Karpas-422 (cell line): ENCODE results near the gene MBIP. TPM values are rescaled to one million over a fixed set of nuclear protein-coding genes. Genes with fewer than 3 reads are reported as not detected.
"Not testable (repeated sequence)": the region's sequence is repeated elsewhere in the genome, so short reads cannot be mapped to it uniquely, and the experiment has no call there.

Experiments used
- DNase-seq: peaks from one replicate; pipeline ENCODE4 v3.0.0-alpha.2; 2015
- H2AFZ ChIP-seq: fragments of 200-600 bp; sonication (generic); 2 replicates; pipeline ENCODE4 v1.6.1; 2014; ENCODE audit warnings: antibody characterized with exemption, low read length, mixed read lengths
- H3K27ac ChIP-seq: fragments of 200-600 bp; sonication (generic); 2 replicates; pipeline ENCODE4 v1.5.1; 2014; ENCODE audit warnings: mild to moderate bottlenecking, low read length, moderate library complexity
- H3K27me3 ChIP-seq: fragments of 200-600 bp; sonication (generic); 2 replicates; pipeline ENCODE4 v1.6.1; 2014; ENCODE audit warnings: low read length, mixed read lengths
- H3K36me3 ChIP-seq: fragments of 200-600 bp; sonication (generic); 2 replicates; pipeline ENCODE4 v1.6.1; 2014; ENCODE audit warnings: low read length, mixed read lengths; ENCODE audit not compliant: insufficient read depth
- H3K4me1 ChIP-seq: fragments of 200-600 bp; sonication (generic); 2 replicates; pipeline ENCODE4 v1.6.1; 2014; ENCODE audit warnings: mild to moderate bottlenecking, low read length, mixed read lengths
- H3K4me2 ChIP-seq: fragments of 200-600 bp; sonication (generic); 2 replicates; pipeline ENCODE4 v1.6.1; 2014; ENCODE audit warnings: low read length, low read depth, mild to moderate bottlenecking; ENCODE audit not compliant: poor library complexity, severe bottlenecking
- H3K4me3 ChIP-seq: fragments of 200-600 bp; sonication (generic); 2 replicates; pipeline ENCODE4 v1.5.1; 2014; ENCODE audit warnings: mild to moderate bottlenecking, antibody characterized with exemption, low read length, mixed read lengths
- H3K79me2 ChIP-seq: fragments of 200-600 bp; sonication (generic); 2 replicates; pipeline ENCODE4 v1.6.1; 2014; ENCODE audit warnings: mild to moderate bottlenecking, low read length, mixed read lengths
- H3K9ac ChIP-seq: fragments of 200-600 bp; sonication (generic); 2 replicates; pipeline ENCODE4 v1.6.0; 2014; ENCODE audit warnings: low read length
- H3K9me2 ChIP-seq: fragments of 200-600 bp; sonication (generic), shearing (Covaris generic); replicated peaks from 2 replicates; pipeline ENCODE4 v1.6.0; 2014; ENCODE audit warnings: mild to moderate bottlenecking, low read length, moderate library complexity; ENCODE audit not compliant: insufficient read depth
- H3K9me3 ChIP-seq: fragments of 300-700, 200-600 bp; sonication (generic); 2 replicates; pipeline ENCODE4 v1.6.1; 2014; ENCODE audit warnings: low read length, mixed read lengths
- H4K20me1 ChIP-seq: fragments of 200-600 bp; sonication (generic); 2 replicates; pipeline ENCODE4 v1.6.1; 2014; ENCODE audit warnings: mild to moderate bottlenecking, antibody characterized with exemption, low read length, low read depth; ENCODE audit not compliant: insufficient read depth
- total RNA-seq: library from RNA; depleted of rRNA; stranded (reverse); fragments of >200 nt; shearing (Covaris generic); gene quantifications from 2 replicates; pipeline ENCODE4 v1.2.3, GENCODE V29; 2014; ENCODE audit warnings: low replicate concordance

The MBIP gene
- total RNA-seq, 1 experiment from 2014 or later: 49.7 TPM

DNA sequence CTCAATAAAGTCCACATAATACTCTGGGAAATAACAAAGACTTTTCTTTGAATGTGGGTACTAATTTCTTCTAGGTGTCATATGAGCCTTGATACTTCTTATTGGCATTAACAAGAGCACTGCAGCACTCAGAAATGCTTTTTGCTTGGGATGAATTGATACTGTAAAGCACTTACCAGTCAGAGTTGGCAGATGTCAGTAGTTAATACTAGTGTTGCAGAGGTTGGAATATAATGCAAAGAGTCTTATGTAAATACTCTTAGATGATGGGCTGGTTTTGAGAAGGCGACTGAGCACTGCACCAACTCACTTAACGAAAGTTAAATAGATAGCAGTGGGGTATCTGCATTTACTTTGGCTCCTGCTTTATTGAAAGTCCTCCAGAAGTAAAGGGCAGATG is 25.6 kb upstream of the MBIP start:
- 0 out of 2 replicates have a peak, but pooled peaks cover 4% of the 10 kb centered on the region for H3K27me3 ChIP-seq
- H3K9ac ChIP-seq: no peak overlapping the region
- no peak overlapping the region for H3K4me2 ChIP-seq
- no peaks in the 10 kb centered on the region for H3K9me2 ChIP-seq
- H3K27ac ChIP-seq: no peak overlapping the region
- H4K20me1 ChIP-seq: no peaks in the 10 kb centered on the region
- H3K4me1 ChIP-seq: peaks cover 5% of the 10 kb centered on the region
- no peak for DNase-seq
- H2AFZ ChIP-seq: no peak overlapping the region
- no peaks in the 10 kb centered on the region for H3K9me3 ChIP-seq
- H3K4me3 ChIP-seq: no peak overlapping the region
- no peaks in the 10 kb centered on the region for H3K79me2 ChIP-seq
- H3K36me3 ChIP-seq: no peaks in the 10 kb centered on the region

DNA sequence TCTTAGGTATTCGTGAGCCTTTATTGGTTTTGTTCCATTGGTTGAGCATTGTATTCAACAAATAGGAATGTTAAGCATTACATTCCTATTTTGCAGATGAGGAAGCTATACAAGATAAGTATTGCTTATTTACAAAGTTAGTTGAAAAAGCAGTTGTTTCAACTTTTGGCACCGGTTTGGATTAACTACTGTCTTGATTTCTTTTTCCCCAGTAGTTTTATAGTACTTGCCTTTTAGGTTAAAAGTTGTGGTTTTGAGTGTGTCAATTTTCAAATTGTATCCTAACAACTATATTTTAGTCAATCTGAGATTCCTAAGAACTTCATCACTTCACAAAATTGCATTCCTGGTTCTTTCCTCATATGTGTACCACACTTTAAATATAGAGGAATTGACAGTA is 23.8 kb upstream of the MBIP start:
- no peak overlapping the region for H3K4me2 ChIP-seq
- H3K4me1 ChIP-seq: peaks cover 5% of the 10 kb centered on the region
- H3K9ac ChIP-seq: no peak overlapping the region
- H3K36me3 ChIP-seq: no peaks in the 10 kb centered on the region
- H2AFZ ChIP-seq: no peak overlapping the region
- H4K20me1 ChIP-seq: no peaks in the 10 kb centered on the region
- 0 out of 2 replicates have a peak, but pooled peaks cover 4% of the 10 kb centered on the region for H3K27me3 ChIP-seq
- H3K9me3 ChIP-seq: no peaks in the 10 kb centered on the region
- no peaks in the 10 kb centered on the region for H3K9me2 ChIP-seq
- no peaks in the 10 kb centered on the region for H3K79me2 ChIP-seq
- H3K27ac ChIP-seq: no peak overlapping the region
- H3K4me3 ChIP-seq: no peak overlapping the region
- DNase-seq: no peak

DNA sequence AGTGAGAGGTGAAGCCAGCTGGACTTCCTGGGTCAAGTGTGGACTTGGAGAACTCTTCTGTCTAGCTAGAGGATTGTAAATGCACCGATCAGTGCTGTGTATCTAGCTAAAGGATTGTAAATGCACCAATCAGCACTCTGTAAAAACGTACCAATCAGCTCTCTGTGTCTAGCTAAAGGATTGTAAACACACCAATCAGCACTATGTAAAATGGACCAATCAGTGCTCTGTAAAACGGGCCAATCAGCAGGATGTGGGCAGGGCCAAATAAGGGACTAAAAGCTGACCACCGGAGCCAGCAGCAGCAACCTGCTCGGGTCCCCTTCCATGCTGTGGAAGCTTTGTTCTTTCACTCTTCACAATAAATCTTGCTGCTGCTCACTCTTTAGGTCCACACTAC is 21.4 kb upstream of the MBIP start:
- not testable (repeated sequence) for H3K9ac ChIP-seq, H3K36me3 ChIP-seq, H3K9me3 ChIP-seq, DNase-seq, H3K4me2 ChIP-seq, H3K9me2 ChIP-seq, H3K27me3 ChIP-seq, H3K4me3 ChIP-seq, H4K20me1 ChIP-seq, H3K27ac ChIP-seq, H2AFZ ChIP-seq, H3K79me2 ChIP-seq
- peaks cover 11% of the 10 kb centered on the region for H3K4me1 ChIP-seq

DNA sequence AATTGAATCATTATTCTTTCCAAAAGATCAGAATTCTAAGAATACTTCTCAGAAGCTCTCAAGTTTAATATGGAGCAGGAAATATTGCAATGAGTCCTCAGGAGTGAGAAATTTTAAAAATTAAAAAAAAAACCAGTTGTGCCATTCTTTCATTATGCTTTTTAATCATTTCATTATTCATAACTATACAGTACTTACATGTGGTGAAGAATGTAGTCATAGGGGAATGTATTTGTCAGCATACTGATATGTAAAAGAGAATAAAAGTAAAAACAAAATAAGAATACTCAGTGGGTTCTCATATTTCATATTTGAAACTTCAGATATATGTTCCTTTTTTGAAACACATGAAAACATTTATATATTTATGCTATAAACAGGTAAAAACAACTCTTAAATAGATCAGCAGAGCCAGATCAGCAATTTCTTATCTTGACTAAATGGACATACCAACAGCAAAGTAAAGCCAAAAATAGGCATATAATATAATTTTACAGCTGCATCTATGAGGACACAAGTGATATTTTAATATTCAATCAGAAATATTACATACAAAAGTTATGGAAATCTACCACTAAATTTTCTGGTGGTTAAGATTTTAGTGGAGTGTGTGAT is 19.9 kb upstream of the MBIP start:
- no peaks in the 10 kb centered on the region for H3K9me2 ChIP-seq
- no peak for DNase-seq
- H3K4me3 ChIP-seq: no peak overlapping the region
- H3K79me2 ChIP-seq: no peaks in the 10 kb centered on the region
- no peak overlapping the region for H3K9ac ChIP-seq
- H3K4me1 ChIP-seq: peaks cover 6% of the 10 kb centered on the region
- no peaks in the 10 kb centered on the region for H3K36me3 ChIP-seq
- H2AFZ ChIP-seq: no peak overlapping the region
- H3K9me3 ChIP-seq: no peaks in the 10 kb centered on the region
- H3K27me3 ChIP-seq: no peaks in the 10 kb centered on the region
- no peaks in the 10 kb centered on the region for H4K20me1 ChIP-seq
- no peak overlapping the region for H3K4me2 ChIP-seq
- no peak overlapping the region for H3K27ac ChIP-seq

DNA sequence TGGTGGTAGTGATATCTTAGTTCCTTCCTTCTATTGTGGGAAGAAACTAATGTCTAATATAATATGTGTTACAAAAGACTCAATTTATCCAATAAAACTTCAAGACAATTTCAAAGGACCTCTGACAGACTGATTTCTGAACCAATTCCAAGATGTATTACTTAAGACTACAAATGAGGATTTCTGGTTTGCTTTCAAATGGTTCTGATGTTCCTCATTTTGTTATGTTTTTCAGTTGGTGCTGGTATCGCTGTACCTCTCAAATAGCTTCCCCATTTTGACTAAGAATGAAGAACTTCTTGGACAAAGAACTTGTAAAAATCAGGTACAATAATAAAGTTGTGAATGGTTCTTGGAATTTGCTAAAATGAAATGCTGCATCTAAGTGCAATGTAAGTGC is 19.4 kb upstream of the MBIP start:
- Histone ChIP-seq H3K4me1 (peaks cover 6% of the 10 kb centered on the region), H3K27ac (no peak overlapping the region), H3K36me3 (no peaks in the 10 kb centered on the region), H3K4me2 (no peak overlapping the region), H3K4me3 (no peak overlapping the region), H2AFZ (no peak overlapping the region), H4K20me1 (no peaks in the 10 kb centered on the region), H3K9me3 (no peaks in the 10 kb centered on the region), H3K27me3 (no peaks in the 10 kb centered on the region), H3K79me2 (no peaks in the 10 kb centered on the region), H3K9me2 (no peaks in the 10 kb centered on the region), H3K9ac (no peak overlapping the region)
- no peak for DNase-seq

DNA sequence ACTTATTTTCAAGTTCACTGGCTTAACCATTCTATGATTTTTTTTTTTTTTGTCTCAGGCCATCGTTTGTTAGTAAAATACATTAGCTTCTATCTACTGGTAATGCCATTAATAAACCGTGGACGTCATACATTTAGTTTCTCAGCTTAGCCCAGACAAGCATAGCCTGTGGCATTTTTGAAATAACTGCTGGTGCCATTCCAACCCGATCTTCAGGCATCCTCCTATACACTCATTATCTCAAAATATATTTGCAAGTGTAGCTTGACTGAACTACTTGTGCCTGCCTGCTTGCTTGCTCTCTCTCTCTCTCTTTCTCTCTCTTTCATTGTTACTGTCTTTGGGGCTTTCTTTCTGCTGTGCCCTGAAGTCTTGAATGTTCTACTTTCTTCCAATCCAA is 12.7 kb upstream of the MBIP start:
- H3K27ac ChIP-seq: no peak overlapping the region

DNA sequence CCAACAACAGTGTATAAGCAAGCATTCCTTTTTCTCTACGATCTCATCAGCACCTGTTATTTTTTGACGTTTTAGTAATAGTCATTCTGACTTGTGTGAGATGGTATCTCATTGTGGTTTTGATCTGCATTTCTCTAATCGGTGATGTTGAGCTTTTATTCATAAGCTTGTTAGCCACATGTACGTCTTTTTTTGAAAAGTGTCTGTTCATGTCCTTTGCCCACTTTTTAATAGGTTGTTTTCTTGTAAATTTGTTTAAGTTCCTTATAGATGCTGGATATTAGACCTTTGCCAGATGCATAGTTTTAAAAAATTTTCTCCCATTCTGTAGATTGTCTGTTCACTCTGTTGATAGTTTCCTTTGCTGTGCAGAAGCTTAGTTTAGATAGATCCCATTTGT is 7.1 kb upstream of the MBIP start:
- not testable (repeated sequence) for H3K4me3 ChIP-seq, H3K4me2 ChIP-seq, H3K9me3 ChIP-seq

More for the DNA sequence above, 12.7 kb upstream of the MBIP start:
- no peaks in the 10 kb centered on the region for H3K27me3 ChIP-seq
- no peaks in the 10 kb centered on the region for H3K36me3 ChIP-seq
- H3K79me2 ChIP-seq: no peaks in the 10 kb centered on the region
- DNase-seq: no peak
- no peaks in the 10 kb centered on the region for H3K4me1 ChIP-seq
- no peaks in the 10 kb centered on the region for H4K20me1 ChIP-seq
- no peak overlapping the region for H3K4me2 ChIP-seq
- H3K9me2 ChIP-seq: no peaks in the 10 kb centered on the region
- no peak overlapping the region for H2AFZ ChIP-seq
- H3K4me3 ChIP-seq: no peak overlapping the region
- H3K9ac ChIP-seq: no peak overlapping the region
- H3K9me3 ChIP-seq: no peaks in the 10 kb centered on the region

DNA sequence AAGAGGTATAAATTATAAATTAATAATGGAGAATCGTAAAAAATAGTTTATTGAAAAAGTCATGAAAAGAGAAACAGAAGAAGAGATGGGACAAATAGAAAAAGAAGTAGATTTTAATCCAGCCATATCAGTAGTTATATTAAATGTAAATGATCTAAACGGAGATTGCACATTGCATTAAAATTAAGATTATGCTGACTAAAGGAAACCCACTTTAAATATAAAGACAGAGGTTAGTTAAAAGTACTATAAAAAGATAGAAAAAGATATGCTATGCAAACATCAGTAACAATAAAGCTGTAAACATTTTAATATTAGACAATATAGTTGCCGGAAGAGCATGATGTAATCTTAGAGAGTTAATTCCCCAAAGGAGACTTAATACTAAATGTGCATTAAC is 5.4 kb upstream of the MBIP start:
- no peak for DNase-seq
- no peak overlapping the region for H3K9ac ChIP-seq
- no peaks in the 10 kb centered on the region for H3K36me3 ChIP-seq
- H3K9me3 ChIP-seq: no peaks in the 10 kb centered on the region
- no peak overlapping the region for H2AFZ ChIP-seq
- H3K27me3 ChIP-seq: no peaks in the 10 kb centered on the region
- H3K4me2 ChIP-seq: no peak overlapping the region
- no peaks in the 10 kb centered on the region for H4K20me1 ChIP-seq
- no peaks in the 10 kb centered on the region for H3K79me2 ChIP-seq
- no peak overlapping the region for H3K4me3 ChIP-seq
- H3K27ac ChIP-seq: no peak overlapping the region
- peaks cover 6% of the 10 kb centered on the region for H3K4me1 ChIP-seq
- H3K9me2 ChIP-seq: no peaks in the 10 kb centered on the region; the same call in 1 of the 2 replicates

More for the DNA sequence above, 7.1 kb upstream of the MBIP start:
- not testable (repeated sequence) for H3K4me1 ChIP-seq, H3K27ac ChIP-seq, H3K9me2 ChIP-seq, H3K79me2 ChIP-seq, DNase-seq, H3K36me3 ChIP-seq, H3K27me3 ChIP-seq, H4K20me1 ChIP-seq, H2AFZ ChIP-seq, H3K9ac ChIP-seq
